Measurements from ENCODE around the gene MSGN1. TPM values are rescaled to one million over a fixed set of nuclear protein-coding genes. Genes with fewer than 3 reads are reported as not detected.
"Not testable (repeated sequence)": the region's sequence is repeated elsewhere in the genome, so short reads cannot be mapped to it uniquely, and the experiment has no call there.

Gene MSGN1
- total RNA-seq, 2 donors from 2014 or later = not detected

GRCh38 chr2:17803497-17803896 lies 12.8 kb upstream of the MSGN1 start:
- intact Hi-C loops (cut with DNase I) = no loop called here
- no peak for DNase-seq (ENCODE audit: low spot score)

- intact Hi-C loops (cut with DNase I) = no loop called here
- DNase-seq (ENCODE audit: low spot score) = no peak
Observed at GRCh38 chr2:17804358-17804757, 11.9 kb upstream of the MSGN1 start.

GRCh38 chr2:17805166-17805565 lies 11.1 kb upstream of the MSGN1 start:
- intact Hi-C loops (cut with DNase I) = no loop called here

GRCh38 chr2:17805717-17806363 lies 10.4 kb upstream of the MSGN1 start:
- intact Hi-C loops (cut with DNase I) = no loop called here
- no peak for DNase-seq (ENCODE audit: low spot score)

More at GRCh38 chr2:17805166-17805565, 11.1 kb upstream of the MSGN1 start:
- DNase-seq (ENCODE audit: low spot score) = no peak

GRCh38 chr2:17813010-17813741 lies 3.1 kb upstream of the MSGN1 start:
- DNase-seq (ENCODE audit: low spot score) = no peak
- intact Hi-C loops (cut with DNase I) = no loop called here

- intact Hi-C loops (cut with DNase I) = no loop called here
- no peak for DNase-seq (ENCODE audit: low spot score)
Observed at GRCh38 chr2:17813742-17814473, 2.4 kb upstream of the MSGN1 start.

- intact Hi-C loops (cut with DNase I) = no loop called here
- no peak for DNase-seq (ENCODE audit: low spot score)
Observed at GRCh38 chr2:17814601-17815000, 1.7 kb upstream of the MSGN1 start.

GRCh38 chr2:17815468-17816184 lies 634 bp upstream of the MSGN1 start:
- intact Hi-C loops (cut with DNase I) = no loop called here

GRCh38 chr2:17818235-17818815 lies 2.1 kb downstream of the MSGN1 start:
- intact Hi-C loops (cut with DNase I) = no loop called here
- no peak for DNase-seq (ENCODE audit: low spot score)

More at GRCh38 chr2:17815468-17816184, 634 bp upstream of the MSGN1 start:
- DNase-seq (ENCODE audit: low spot score) = no peak

GRCh38 chr2:17821080-17821479 lies 4.8 kb downstream of the MSGN1 start:
- intact Hi-C loops (cut with DNase I) = no loop called here
- DNase-seq (ENCODE audit: low spot score) = no peak

GRCh38 chr2:17821535-17822444 lies 5.5 kb downstream of the MSGN1 start:
- no peak for DNase-seq (ENCODE audit: low spot score)
- intact Hi-C loops (cut with DNase I) = no loop called here

- no peak for DNase-seq (ENCODE audit: low spot score)
- intact Hi-C loops (cut with DNase I) = no loop called here
Observed at GRCh38 chr2:17822445-17823117, 6.3 kb downstream of the MSGN1 start.

- DNase-seq (ENCODE audit: low spot score); intact Hi-C loops (cut with DNase I): not testable (repeated sequence)
Observed at GRCh38 chr2:17823646-17824045, 7.4 kb downstream of the MSGN1 start.

GRCh38 chr2:17827316-17827715 lies 11.1 kb downstream of the MSGN1 start:
- DNase-seq (ENCODE audit: low spot score) = no peak
- intact Hi-C loops (cut with DNase I) = no loop called here

GRCh38 chr2:17827785-17828184 lies 11.5 kb downstream of the MSGN1 start:
- no peak for DNase-seq (ENCODE audit: low spot score)
- intact Hi-C loops (cut with DNase I) = no loop called here

- DNase-seq (ENCODE audit: low spot score) = peak; percentile 85
- intact Hi-C loops (cut with DNase I) = no loop called here
Observed at GRCh38 chr2:17830053-17831034, 14.1 kb downstream of the MSGN1 start.

GRCh38 chr2:17835516-17835915 lies 19.3 kb downstream of the MSGN1 start:
- DNase-seq (ENCODE audit: low spot score) = no peak
- intact Hi-C loops (cut with DNase I) = no loop called here
